ENCODE results near the gene ZNRF3.

DNA sequence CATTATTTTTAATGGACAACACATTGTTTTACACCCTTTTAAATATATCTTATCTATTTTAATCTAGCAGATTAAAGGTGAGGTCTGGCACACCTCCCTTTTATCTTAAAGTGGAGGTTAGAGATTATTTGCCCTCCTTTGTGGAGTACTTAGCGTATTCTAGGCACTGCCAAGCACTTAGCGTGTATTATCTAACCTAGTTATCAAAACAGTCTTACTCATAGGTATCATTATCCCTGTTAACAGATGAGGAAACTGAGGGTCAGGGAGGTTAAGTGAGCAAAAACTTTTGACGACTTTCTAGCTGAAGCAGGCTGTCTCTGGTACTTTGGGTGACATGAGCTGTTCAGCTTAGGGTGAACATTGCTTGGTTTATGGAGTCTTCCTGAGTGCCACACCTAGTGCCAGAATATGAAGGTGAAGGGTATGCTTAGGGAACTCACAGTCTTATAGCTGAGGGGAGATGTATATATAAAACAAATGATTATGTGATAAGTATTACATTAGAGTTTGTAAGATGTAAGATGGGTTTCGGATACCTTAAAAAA, 55.0 kb downstream of the ZNRF3 start:
- TF ChIP-seq CTCF (IDR thresholded peaks at IDR 0.05; ENCODE audit: borderline replicate concordance, extremely low read depth, low read length, poor library complexity, severe bottlenecking) (no peak), EZH2 (IDR thresholded peaks at IDR 0.05; ENCODE audit: borderline replicate concordance, low read depth, low read length, severe bottlenecking) (no peak)
